GM12873 (cell line): Measurements from ENCODE around the gene PHF1.

Source experiments
- TF ChIP-seq, protein P1 (sequence below): IDR thresholded peaks from 2 replicates; pipeline ENCODE4 v1.5.1; 2012; ENCODE audit warnings: low read depth, mild to moderate bottlenecking, moderate library complexity, low read length, control low read depth; ENCODE audit not compliant: insufficient read depth; ENCODE audit errors: missing control alignments

Gene PHF1

DNA sequence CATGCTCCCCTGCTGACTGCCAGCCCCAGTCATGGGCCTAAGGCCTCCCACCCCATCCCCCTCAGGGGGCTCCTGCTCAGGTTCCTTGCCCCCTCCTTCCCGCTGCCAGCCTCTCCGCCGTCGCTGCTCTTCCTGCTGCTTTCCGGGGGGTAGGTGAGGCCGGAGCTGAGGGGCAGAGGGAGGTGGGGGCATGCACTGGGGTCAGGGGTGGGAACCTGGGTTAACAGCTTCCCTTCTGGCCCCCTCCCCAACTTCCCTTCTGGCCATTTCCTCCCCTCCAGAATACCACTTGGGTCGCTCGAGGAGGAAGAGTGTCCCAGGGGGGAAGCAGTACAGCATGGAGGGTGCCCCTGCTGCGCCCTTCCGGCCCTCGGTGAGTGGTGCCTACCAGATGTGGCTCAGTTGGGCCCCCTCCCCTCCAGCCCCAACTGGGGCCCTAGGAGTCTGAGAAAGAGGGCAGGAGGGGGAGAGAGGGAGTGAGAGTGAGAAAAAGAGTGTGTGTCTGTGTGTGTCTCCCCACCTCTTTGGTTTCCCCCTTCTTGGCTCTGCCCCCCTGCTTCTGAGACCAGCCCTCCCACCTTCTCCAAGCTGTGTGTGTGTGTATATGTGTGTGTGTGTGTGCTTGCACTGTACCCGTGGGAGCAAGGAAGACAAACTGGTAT, 21.2 kb downstream of the PHF1 start:
- TF ChIP-seq, protein P1, sequence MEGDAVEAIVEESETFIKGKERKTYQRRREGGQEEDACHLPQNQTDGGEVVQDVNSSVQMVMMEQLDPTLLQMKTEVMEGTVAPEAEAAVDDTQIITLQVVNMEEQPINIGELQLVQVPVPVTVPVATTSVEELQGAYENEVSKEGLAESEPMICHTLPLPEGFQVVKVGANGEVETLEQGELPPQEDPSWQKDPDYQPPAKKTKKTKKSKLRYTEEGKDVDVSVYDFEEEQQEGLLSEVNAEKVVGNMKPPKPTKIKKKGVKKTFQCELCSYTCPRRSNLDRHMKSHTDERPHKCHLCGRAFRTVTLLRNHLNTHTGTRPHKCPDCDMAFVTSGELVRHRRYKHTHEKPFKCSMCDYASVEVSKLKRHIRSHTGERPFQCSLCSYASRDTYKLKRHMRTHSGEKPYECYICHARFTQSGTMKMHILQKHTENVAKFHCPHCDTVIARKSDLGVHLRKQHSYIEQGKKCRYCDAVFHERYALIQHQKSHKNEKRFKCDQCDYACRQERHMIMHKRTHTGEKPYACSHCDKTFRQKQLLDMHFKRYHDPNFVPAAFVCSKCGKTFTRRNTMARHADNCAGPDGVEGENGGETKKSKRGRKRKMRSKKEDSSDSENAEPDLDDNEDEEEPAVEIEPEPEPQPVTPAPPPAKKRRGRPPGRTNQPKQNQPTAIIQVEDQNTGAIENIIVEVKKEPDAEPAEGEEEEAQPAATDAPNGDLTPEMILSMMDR, result no peak

DNA sequence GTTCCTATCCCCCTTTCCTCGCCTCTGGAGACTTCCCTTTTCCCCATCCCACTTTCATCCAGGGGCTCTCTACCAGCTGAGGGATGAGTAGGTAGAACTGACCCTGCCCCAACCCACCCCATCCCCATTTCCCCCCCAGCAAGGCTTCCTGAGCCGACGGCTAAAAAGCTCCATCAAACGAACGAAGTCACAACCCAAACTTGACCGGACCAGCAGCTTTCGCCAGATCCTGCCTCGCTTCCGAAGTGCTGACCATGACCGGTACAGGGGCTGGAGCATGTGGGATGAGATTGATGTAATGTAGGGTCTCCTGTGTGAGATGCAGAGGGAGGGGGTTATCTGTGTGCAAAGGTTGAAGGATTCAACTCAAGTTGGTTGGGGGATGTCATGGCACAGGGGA, 21.7 kb downstream of the PHF1 start:
- TF ChIP-seq, protein P1, result no peak

DNA sequence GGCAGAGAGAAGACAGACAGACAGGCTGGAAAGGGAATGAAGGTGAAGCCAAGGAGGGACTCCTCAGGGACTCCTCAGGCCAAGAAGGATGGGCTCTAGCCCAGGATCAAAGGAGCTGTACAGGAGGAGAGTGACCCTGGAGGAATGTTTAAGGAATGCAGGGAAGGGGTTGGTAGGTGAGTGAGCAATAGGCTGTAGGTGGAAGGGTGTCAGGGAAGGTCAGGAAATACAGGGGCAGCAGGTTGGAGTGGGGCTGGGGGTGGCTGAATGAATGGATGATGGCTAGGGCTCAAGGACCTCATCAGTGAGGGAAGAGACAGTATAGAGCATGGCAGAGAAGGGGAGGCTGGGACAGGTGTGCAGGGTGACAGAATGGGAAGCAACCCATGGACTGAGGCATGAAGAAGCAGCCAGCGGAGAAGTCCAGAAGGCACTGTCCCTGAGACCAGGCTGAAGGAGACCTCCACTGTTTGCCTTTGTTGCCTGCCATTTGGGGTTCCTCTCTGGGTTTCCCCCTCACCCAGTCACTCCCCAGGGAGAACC, 22.3 kb downstream of the PHF1 start:
- TF ChIP-seq, protein P1, result no peak

DNA sequence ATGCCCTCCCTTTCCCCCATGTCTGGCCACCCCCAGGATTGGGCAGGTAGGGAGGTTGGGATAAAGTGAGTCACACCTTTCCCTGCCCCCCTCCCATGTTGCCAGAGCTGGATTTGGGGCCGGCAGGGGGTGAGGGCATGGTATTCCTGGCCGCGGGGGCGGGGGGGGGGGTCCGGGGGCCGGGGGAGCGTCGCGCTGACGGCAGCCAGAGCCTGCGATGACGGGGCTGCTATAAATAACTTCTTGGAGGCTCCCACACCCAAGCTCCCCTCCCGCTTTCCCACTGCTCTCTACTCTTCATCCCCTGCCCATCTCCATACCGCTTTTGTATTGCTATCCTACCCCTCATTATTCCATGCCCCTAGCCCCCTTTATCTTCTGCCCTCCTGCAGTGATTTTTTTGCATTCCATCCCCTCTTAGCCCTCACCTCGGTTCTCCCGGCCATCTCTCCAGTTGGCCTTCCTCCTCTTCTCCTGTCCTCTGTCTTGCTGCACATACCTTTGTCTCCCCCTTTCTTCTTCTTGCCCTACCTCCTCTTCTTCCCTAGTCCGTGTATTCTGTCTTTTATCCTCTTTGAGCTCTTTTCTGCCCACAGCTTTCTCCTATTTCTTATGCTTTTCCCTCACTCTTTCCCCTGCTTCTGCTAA, 22.9 kb downstream of the PHF1 start:
- TF ChIP-seq, protein P1, result no peak

DNA sequence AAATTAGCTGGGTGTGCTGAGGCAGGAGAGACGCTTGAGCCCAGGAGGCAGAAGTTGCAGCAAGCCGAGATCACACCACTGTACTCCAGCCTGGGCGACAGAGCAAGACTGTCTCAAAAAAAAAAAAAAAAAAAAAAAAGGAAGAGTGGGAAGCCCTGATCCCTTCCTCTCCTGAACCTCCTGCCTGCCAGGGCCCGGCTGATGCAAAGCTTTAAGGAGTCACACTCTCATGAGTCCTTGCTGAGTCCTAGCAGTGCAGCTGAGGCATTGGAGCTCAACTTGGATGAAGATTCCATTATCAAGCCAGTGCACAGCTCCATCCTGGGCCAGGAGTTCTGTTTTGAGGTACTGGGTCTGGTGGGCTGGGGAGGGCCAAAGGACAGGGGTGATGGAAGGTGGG, 24.1 kb downstream of the PHF1 start:
- TF ChIP-seq, protein P1, result no peak

DNA sequence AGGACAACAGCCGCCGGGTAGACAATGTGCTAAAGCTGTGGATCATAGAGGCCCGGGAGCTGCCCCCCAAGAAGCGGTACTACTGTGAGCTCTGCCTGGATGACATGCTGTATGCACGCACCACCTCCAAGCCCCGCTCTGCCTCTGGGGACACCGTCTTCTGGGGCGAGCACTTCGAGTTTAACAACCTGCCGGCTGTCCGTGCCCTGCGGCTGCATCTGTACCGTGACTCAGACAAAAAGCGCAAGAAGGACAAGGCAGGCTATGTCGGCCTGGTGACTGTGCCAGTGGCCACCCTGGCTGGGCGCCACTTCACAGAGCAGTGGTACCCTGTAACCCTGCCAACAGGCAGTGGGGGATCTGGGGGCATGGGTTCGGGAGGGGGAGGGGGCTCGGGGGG, 26.9 kb downstream of the PHF1 start:
- TF ChIP-seq, protein P1, result no peak

DNA sequence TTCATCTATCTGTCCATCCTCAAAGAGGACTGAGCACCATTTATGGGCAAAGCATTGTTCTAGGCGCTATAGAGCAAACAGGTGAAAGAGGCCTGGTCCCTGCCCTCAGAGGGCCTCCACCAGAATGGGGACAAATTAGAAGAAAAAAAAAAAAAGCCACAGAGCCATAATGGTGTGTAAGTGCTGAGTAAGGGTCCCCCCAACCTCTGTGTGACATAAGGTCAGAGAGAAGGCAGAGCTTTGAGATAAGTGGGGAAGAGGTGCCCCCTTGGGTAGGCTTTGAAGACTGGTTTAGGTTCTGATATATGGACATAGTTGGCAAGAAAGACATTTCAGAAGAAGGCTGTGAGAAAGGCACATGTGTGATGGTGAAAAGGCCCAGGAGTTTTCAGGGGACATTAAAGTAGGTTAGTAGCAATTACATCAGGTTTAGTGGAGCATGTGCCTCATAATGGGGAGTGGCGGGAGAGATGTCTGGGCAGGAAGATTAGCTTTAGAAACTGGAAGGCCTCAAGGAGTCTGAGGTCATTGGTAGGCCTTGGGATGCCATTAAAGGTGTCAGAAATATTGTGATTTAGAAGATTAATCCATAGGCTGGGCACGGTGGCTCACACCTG, 28.3 kb downstream of the PHF1 start:
- TF ChIP-seq, protein P1, result no peak
